Astrocyte of the cerebellum (primary cell): ENCODE data around the gene PDCD5.
A peak's percentile ranks its signal among the peaks of the same experiment; 100 is the strongest.
"Not testable (repeated sequence)": the region's sequence is repeated elsewhere in the genome, so short reads cannot be mapped to it uniquely, and the experiment has no call there.

Source experiments
- DNase-seq: peaks from one replicate; pipeline ENCODE4 v3.0.0-alpha.2; 2011; ENCODE audit warnings: low read depth
- H3K4me3 ChIP-seq: 2 replicates; pipeline ENCODE4 v1.5.1; 2011; ENCODE audit warnings: mild to moderate bottlenecking, low read depth, low read length, moderate library complexity
- in situ Hi-C: cut with HindIII; loops from 2 replicates; pipeline ENCODE4 v1.10.0; 2017; ENCODE audit warnings: low sequenced_read_pairs
- TF ChIP-seq, protein P1 (sequence below): IDR thresholded peaks from 2 replicates; pipeline ENCODE4 v1.5.1; 2012; ENCODE audit warnings: low read length, low read depth, moderate library complexity, mild to moderate bottlenecking; ENCODE audit errors: missing control alignments

The PDCD5 gene

GRCh38 chr19:32576790-32577189 is 4.2 kb upstream of the PDCD5 start:
- TF ChIP-seq, protein P1, sequence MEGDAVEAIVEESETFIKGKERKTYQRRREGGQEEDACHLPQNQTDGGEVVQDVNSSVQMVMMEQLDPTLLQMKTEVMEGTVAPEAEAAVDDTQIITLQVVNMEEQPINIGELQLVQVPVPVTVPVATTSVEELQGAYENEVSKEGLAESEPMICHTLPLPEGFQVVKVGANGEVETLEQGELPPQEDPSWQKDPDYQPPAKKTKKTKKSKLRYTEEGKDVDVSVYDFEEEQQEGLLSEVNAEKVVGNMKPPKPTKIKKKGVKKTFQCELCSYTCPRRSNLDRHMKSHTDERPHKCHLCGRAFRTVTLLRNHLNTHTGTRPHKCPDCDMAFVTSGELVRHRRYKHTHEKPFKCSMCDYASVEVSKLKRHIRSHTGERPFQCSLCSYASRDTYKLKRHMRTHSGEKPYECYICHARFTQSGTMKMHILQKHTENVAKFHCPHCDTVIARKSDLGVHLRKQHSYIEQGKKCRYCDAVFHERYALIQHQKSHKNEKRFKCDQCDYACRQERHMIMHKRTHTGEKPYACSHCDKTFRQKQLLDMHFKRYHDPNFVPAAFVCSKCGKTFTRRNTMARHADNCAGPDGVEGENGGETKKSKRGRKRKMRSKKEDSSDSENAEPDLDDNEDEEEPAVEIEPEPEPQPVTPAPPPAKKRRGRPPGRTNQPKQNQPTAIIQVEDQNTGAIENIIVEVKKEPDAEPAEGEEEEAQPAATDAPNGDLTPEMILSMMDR, result no peak
- in situ Hi-C loops, result no loop called here
- H3K4me3 ChIP-seq, result no peak overlapping the region
- no peak for DNase-seq

- in situ Hi-C loops, result no loop called here
- TF ChIP-seq, protein P1, result no peak
- no peak for DNase-seq
- H3K4me3 ChIP-seq, result peak overlapping the region; percentile 75
These were observed 563 bp upstream of the PDCD5 start for GRCh38 chr19:32580353-32580900.

GRCh38 chr19:32581705-32582179 is 752 bp downstream of the PDCD5 start:
- in situ Hi-C loops, result no loop called here
- peak overlapping the region; percentile 75 for H3K4me3 ChIP-seq
- TF ChIP-seq, protein P1, result no peak
- DNase-seq, result peak; percentile 24

- in situ Hi-C loops, H3K4me3 ChIP-seq, DNase-seq: not testable (repeated sequence)
These were observed 6.9 kb downstream of the PDCD5 start for GRCh38 chr19:32587747-32588504.

GRCh38 chr19:32594021-32594420 is 13.0 kb downstream of the PDCD5 start:
- TF ChIP-seq, protein P1, result no peak
- H3K4me3 ChIP-seq, result no peak overlapping the region
- no peak for DNase-seq
- in situ Hi-C loops, result no loop called here

DNA sequence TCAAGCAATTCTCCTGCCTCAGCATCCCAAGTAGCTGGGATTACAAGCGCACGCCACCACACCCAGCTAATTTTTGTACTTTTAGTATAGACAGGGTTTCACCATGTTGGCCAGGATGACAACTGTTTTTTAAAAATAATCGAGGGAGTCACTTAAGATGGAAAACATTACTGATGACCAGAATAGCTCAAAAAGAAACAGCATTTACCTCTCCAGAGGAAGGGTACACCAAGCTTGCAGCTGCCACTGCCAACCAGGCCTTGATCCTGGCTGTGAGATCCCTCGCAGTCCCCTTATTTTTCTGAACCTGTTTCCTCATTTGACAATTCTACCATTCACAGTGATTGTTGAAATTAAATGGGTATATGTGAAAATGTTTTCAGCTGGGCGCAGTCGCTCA is 14.5 kb downstream of the PDCD5 start:
- no peak overlapping the region for H3K4me3 ChIP-seq
- no peak for DNase-seq
- in situ Hi-C loops, result no loop called here
- TF ChIP-seq, protein P1, result no peak

- in situ Hi-C loops, result no loop called here
- H3K4me3 ChIP-seq, result no peak overlapping the region
- DNase-seq, result no peak
- TF ChIP-seq, protein P1, result no peak
These were observed 17.0 kb downstream of the PDCD5 start for GRCh38 chr19:32598022-32598421.
